H1 (cell line): Measurements from ENCODE around the gene ST6GALNAC3. TPM values are rescaled to one million over a fixed set of nuclear protein-coding genes. Genes with fewer than 3 reads are reported as not detected.

Experiments used
- CTCF ChIA-PET: fragments of 300-600 bp; sonication (Branson Sonifier 250); formaldehyde crosslinking; loops from one replicate; lab custom pipeline; 2021; ENCODE audit not compliant: partially characterized antibody; lab: Charles Lee
- POLR2A ChIA-PET: fragments of 300-600 bp; sonication (Branson Sonifier 250); formaldehyde crosslinking; loops from one replicate; lab custom pipeline; 2021; ENCODE audit warnings: inconsistent platforms; ENCODE audit not compliant: partially characterized antibody; lab: Charles Lee
- DNase-seq, 2 experiments: peaks; one replicate each; pipeline versions ENCODE4 v3.0.0 to v3.0.0-alpha.2; 2010 to 2022; ENCODE audit warnings: low spot score in 2 of 2, low read depth in 1 of 2, mixed read lengths in 1 of 2
- FAIRE-seq: peaks from 2 replicates; lab custom pipeline; 2011; peaks lifted over from hg19 to GRCh38; lab: Jason Lieb, UNC
- H2AFZ ChIP-seq: 2 replicates; pipeline ENCODE4 v1.8.1; 2012; ENCODE audit warnings: low read length, inconsistent platforms
- H2AK5ac ChIP-seq: 2 replicates; pipeline ENCODE4 v1.6.1; 2013; ENCODE audit warnings: low read depth, low read length
- H2BK120ac ChIP-seq: replicated peaks from 2 replicates; pipeline ENCODE3; 2013; ENCODE audit warnings: low read depth, low read length, inconsistent platforms
- H2BK12ac ChIP-seq: 2 replicates; pipeline ENCODE4 v1.6.1; 2013; ENCODE audit warnings: low read depth, low read length
- H2BK15ac ChIP-seq: 2 replicates; pipeline ENCODE4 v1.6.1; 2013; ENCODE audit warnings: low read length
- H2BK20ac ChIP-seq: 2 replicates; pipeline ENCODE4 v1.6.1; 2013; ENCODE audit warnings: low read length
- H2BK5ac ChIP-seq: 2 replicates; pipeline ENCODE4 v1.6.1; 2013; ENCODE audit warnings: low read depth, low read length
- H3K14ac ChIP-seq: 2 replicates; pipeline ENCODE4 v1.6.1; 2013; ENCODE audit warnings: inconsistent platforms; ENCODE audit not compliant: insufficient read length
- H3K18ac ChIP-seq: 2 replicates; pipeline ENCODE4 v1.6.1; 2013; ENCODE audit warnings: low read length; ENCODE audit errors: extremely low read depth
- H3K23ac ChIP-seq: 2 replicates; pipeline ENCODE4 v1.6.1; 2013; ENCODE audit warnings: inconsistent platforms; ENCODE audit not compliant: insufficient read length
- H3K23me2 ChIP-seq: 2 replicates; pipeline ENCODE4 v1.6.1; 2013; ENCODE audit warnings: low read depth, low read length
- H3K27ac ChIP-seq: 2 replicates; pipeline ENCODE4 v1.6.1; 2011; ENCODE audit warnings: low read depth, low read length, inconsistent platforms
- H3K27me3 ChIP-seq, 4 experiments: replicated peaks in 1 of 4; 1 replicate in 1 of 4; 2 replicates in 3 of 4; pipeline versions ENCODE4 v1.6.1 to v1.8.1; 2011 to 2013; ENCODE audit warnings: low read length in 3 of 4, mild to moderate bottlenecking in 3 of 4, inconsistent platforms in 2 of 4, mixed read lengths in 2 of 4, moderate library complexity in 1 of 4; ENCODE audit not compliant: control insufficient read depth in 3 of 4, insufficient read depth in 3 of 4; ENCODE audit errors: extremely low read depth in 1 of 4
- H3K36me3 ChIP-seq, 4 experiments: 2 replicates each; pipeline versions ENCODE4 v1.6.1 to v1.8.1; 2011 to 2013; ENCODE audit warnings: mild to moderate bottlenecking in 4 of 4, low read length in 3 of 4, moderate library complexity in 2 of 4, control low read depth in 1 of 4, inconsistent platforms in 1 of 4; ENCODE audit not compliant: insufficient read depth in 4 of 4, control insufficient read depth in 2 of 4
- H3K4ac ChIP-seq: replicated peaks from 2 replicates; pipeline ENCODE3; 2013; ENCODE audit warnings: low read length, low read depth, mixed read lengths, inconsistent platforms; ENCODE audit not compliant: insufficient read length
- H3K4me1 ChIP-seq, 4 experiments: replicated peaks in 1 of 4; 1 replicate in 1 of 4; 2 replicates in 3 of 4; pipeline versions ENCODE4 v1.6.1 to v1.8.1; 2011 to 2013; ENCODE audit warnings: low read length in 3 of 4, inconsistent platforms in 2 of 4, mixed read lengths in 1 of 4; ENCODE audit not compliant: insufficient read depth in 4 of 4, control insufficient read depth in 3 of 4
- H3K4me2 ChIP-seq, 2 experiments: 2 replicates each; pipeline versions ENCODE4 v1.6.1 to v1.8.1; 2011 to 2013; ENCODE audit warnings: low read depth in 2 of 2, low read length in 2 of 2, control low read depth in 1 of 2, inconsistent platforms in 1 of 2, mild to moderate bottlenecking in 1 of 2; ENCODE audit not compliant: insufficient read depth in 1 of 2
- H3K4me3 ChIP-seq, 4 experiments: fragments of 200-600, 300-600 bp in 1 of 4; sonication (generic), shearing (Covaris generic), sonication (Bioruptor Twin) in 1 of 4; 2 replicates each; pipeline versions ENCODE4 v1.5.1 to v1.8.1; 2011 to 2016; ENCODE audit warnings: low read length in 4 of 4, low read depth in 3 of 4, control low read depth in 2 of 4, inconsistent platforms in 2 of 4, mild to moderate bottlenecking in 2 of 4, mixed read lengths in 1 of 4, moderate library complexity in 1 of 4; ENCODE audit not compliant: insufficient read depth in 2 of 4; ENCODE audit errors: extremely low read depth in 1 of 4
- H3K56ac ChIP-seq: replicated peaks from 2 replicates; pipeline ENCODE3; 2013; ENCODE audit warnings: low read depth, mild to moderate bottlenecking, mixed read lengths, low read length, inconsistent platforms; ENCODE audit not compliant: insufficient read length
- H3K79me1 ChIP-seq: 2 replicates; pipeline ENCODE4 v1.6.1; 2013; ENCODE audit warnings: low read depth, low read length, control low read depth
- H3K79me2 ChIP-seq, 2 experiments: 2 replicates each; pipeline versions ENCODE4 v1.6.1 to v1.8.1; 2012 to 2013; ENCODE audit warnings: low read length in 2 of 2, mild to moderate bottlenecking in 2 of 2, inconsistent platforms in 1 of 2; ENCODE audit not compliant: insufficient read depth in 2 of 2, control insufficient read depth in 1 of 2
- H3K9ac ChIP-seq, 4 experiments: replicated peaks in 1 of 4; 1 replicate in 1 of 4; 2 replicates in 3 of 4; pipeline versions ENCODE4 v1.6.1 to v1.8.1; 2011 to 2013; ENCODE audit warnings: low read depth in 3 of 4, low read length in 3 of 4, control low read depth in 2 of 4, mild to moderate bottlenecking in 2 of 4, moderate library complexity in 2 of 4, inconsistent platforms in 1 of 4; ENCODE audit errors: extremely low read depth in 1 of 4
- H3K9me3 ChIP-seq, 2 experiments: 2 replicates each; pipeline versions ENCODE4 v1.6.1 to v1.8.1; 2012 to 2013; ENCODE audit warnings: mild to moderate bottlenecking in 2 of 2, moderate library complexity in 2 of 2, control low read depth in 1 of 2, inconsistent platforms in 1 of 2, low read depth in 1 of 2, low read length in 1 of 2, mixed read lengths in 1 of 2; ENCODE audit not compliant: insufficient read depth in 2 of 2
- H4K20me1 ChIP-seq, 2 experiments: replicated peaks in 1 of 2; 2 replicates each; pipeline versions ENCODE3 to v1.8.1; 2011 to 2013; ENCODE audit warnings: inconsistent platforms in 2 of 2, low read length in 2 of 2, mild to moderate bottlenecking in 1 of 2; ENCODE audit not compliant: insufficient read depth in 2 of 2, control insufficient read depth in 1 of 2
- H4K5ac ChIP-seq: 2 replicates; pipeline ENCODE4 v1.6.1; 2013; ENCODE audit warnings: low read length, low read depth, mixed read lengths, inconsistent platforms; ENCODE audit not compliant: insufficient read length
- H4K8ac ChIP-seq: 2 replicates; pipeline ENCODE4 v1.8.0; 2013; ENCODE audit warnings: mild to moderate bottlenecking, moderate library complexity, low read length, inconsistent platforms; ENCODE audit not compliant: insufficient read depth; ENCODE audit errors: extremely low read depth
- H4K91ac ChIP-seq: replicated peaks from 2 replicates; pipeline ENCODE3; 2013; ENCODE audit warnings: low read length, mixed read lengths, inconsistent platforms; ENCODE audit not compliant: insufficient read length
- CBX5 ChIP-seq: fragments of 300-800, 300-1000 bp; sonication (generic); IDR thresholded peaks from 2 replicates; pipeline ENCODE4 v1.7.1; 2016; ENCODE audit warnings: antibody characterized with exemption, low read length, low read depth
- CREB1 ChIP-seq: IDR thresholded peaks from 2 replicates; pipeline ENCODE4 v1.6.1; 2012; ENCODE audit warnings: inconsistent platforms
- EGR1 ChIP-seq: IDR thresholded peaks from 2 replicates; pipeline ENCODE4 v1.6.1; 2011; ENCODE audit warnings: low read depth, low read length, borderline replicate concordance
- EP300 ChIP-seq, 2 experiments: IDR thresholded peaks; 1 replicate in 1 of 2; 2 replicates in 1 of 2; pipeline ENCODE4 v1.6.1; 2011 to 2012; ENCODE audit warnings: low read depth in 2 of 2, low read length in 2 of 2, mild to moderate bottlenecking in 2 of 2, borderline replicate concordance in 1 of 2, inconsistent platforms in 1 of 2, moderate library complexity in 1 of 2
- EZH2 ChIP-seq: fragments of 200-600 bp; sonication (generic); IDR thresholded peaks from 2 replicates; pipeline ENCODE4 v1.7.1; 2012; ENCODE audit warnings: low read depth, mild to moderate bottlenecking, moderate library complexity, low read length, inconsistent platforms; ENCODE audit not compliant: severe bottlenecking
- FOSL1 ChIP-seq: IDR thresholded peaks from 2 replicates; pipeline ENCODE4 v1.6.1; 2011; ENCODE audit warnings: mild to moderate bottlenecking, low read depth, low read length, moderate library complexity; ENCODE audit not compliant: insufficient read depth
- GABPA ChIP-seq: IDR thresholded peaks from 2 replicates; pipeline ENCODE4 v1.6.1; 2011; ENCODE audit warnings: mild to moderate bottlenecking, low read length, moderate library complexity, borderline replicate concordance; ENCODE audit not compliant: insufficient read depth
- JUND ChIP-seq: IDR thresholded peaks from 2 replicates; pipeline ENCODE4 v1.6.1; 2011; ENCODE audit warnings: mild to moderate bottlenecking, improper control_type of control experiment, low read length
- KDM4A ChIP-seq: IDR thresholded peaks from one replicate; pipeline ENCODE4 v1.7.1; 2012; ENCODE audit warnings: low read depth, mild to moderate bottlenecking, moderate library complexity, low read length, inconsistent platforms; ENCODE audit not compliant: severe bottlenecking
- POLR2A ChIP-seq, 2 experiments: IDR thresholded peaks; 1 replicate in 1 of 2; 2 replicates in 1 of 2; pipeline ENCODE4 v1.6.1; 2011; ENCODE audit warnings: low read depth in 2 of 2, low read length in 2 of 2, mild to moderate bottlenecking in 2 of 2; ENCODE audit errors: control extremely low read depth in 1 of 2
- RBBP5 ChIP-seq: IDR thresholded peaks from 2 replicates; pipeline ENCODE4 v1.7.1; 2012; ENCODE audit warnings: low read depth, mild to moderate bottlenecking, inconsistent platforms, low read length, moderate library complexity, borderline replicate concordance
- SIRT6 ChIP-seq: IDR thresholded peaks from one replicate; pipeline ENCODE4 v1.7.1; 2012; ENCODE audit warnings: low read length, inconsistent platforms
- SIX5 ChIP-seq: IDR thresholded peaks from 2 replicates; pipeline ENCODE4 v1.6.1; 2011; ENCODE audit warnings: mild to moderate bottlenecking, low read depth, low read length
- TBP ChIP-seq: IDR thresholded peaks from 2 replicates; pipeline ENCODE4 v1.6.1; 2011; ENCODE audit warnings: low read depth, low read length, improper control_type of control experiment
- polyA plus RNA-seq, 7 experiments: library from polyadenylated mRNA; depleted of rRNA in 3 of 7; stranded (reverse) in 5 of 7; unstranded in 2 of 7; fragments of >200 nt in 5 of 7; fragments of 200-250 nt in 2 of 7; gene quantifications; 1 replicate in 5 of 7; 2 replicates in 1 of 7; 4 replicates in 1 of 7; pipeline versions ENCODE4 v1.2.1 to v1.2.3, GENCODE V29; 2011 to 2013; ENCODE audit warnings: missing spikeins in 2 of 7, mixed read lengths in 2 of 7
- total RNA-seq: library from RNA; stranded (reverse); fragmentation: NEBNext Ultra II Directional; extraction: Animal tissue kit (Norgen Biotek cat#: 25700); gene quantifications from 2 replicates; pipeline ENCODE4 v1.2.1, GENCODE V29; 2021
- TF ChIP-seq, protein P1 (sequence below): IDR thresholded peaks from 2 replicates; pipeline ENCODE4 v1.6.1; 2011; ENCODE audit warnings: low read length, improper control_type of control experiment

ST6GALNAC3 gene
- total and polyA plus RNA-seq, 2 of the 8 experiments (the other 6 are each of a cell fraction or from before 2014, with no cell fraction given) = 4.9 to 19.0 TPM

GRCh38 chr1:76433526-76433925 is 359.0 kb downstream of the ST6GALNAC3 start:
- no peak overlapping the region for H3K14ac ChIP-seq
- no peak overlapping the region for H4K91ac ChIP-seq
- H2AFZ ChIP-seq = no peak overlapping the region
- no peak overlapping the region for H2BK20ac ChIP-seq
- no peaks in the 10 kb centered on the region for H3K79me1 ChIP-seq
- no peak overlapping the region for H3K18ac ChIP-seq
- no peak overlapping the region for H3K4me3 ChIP-seq
- H4K5ac ChIP-seq = no peak overlapping the region
- no peak overlapping the region for H2AK5ac ChIP-seq
- H2BK5ac ChIP-seq = no peak overlapping the region
- H3K4me2 ChIP-seq = no peak overlapping the region
- FAIRE-seq (no peak), DNase-seq (no peak)
- H2BK15ac ChIP-seq = no peak overlapping the region
- TF ChIP-seq GABPA (no peak), POLR2A (IDR thresholded peaks at IDR 0.05; ENCODE audit: control extremely low read depth in 1 of 2, low read depth in 2 of 2, low read length in 2 of 2) (no peak), CREB1 (no peak), EP300 (IDR thresholded peaks at IDR 0.05; ENCODE audit: borderline replicate concordance in 1 of 2, low read depth in 2 of 2, low read length in 2 of 2) (no peak), CBX5 (no peak), JUND (no peak), KDM4A (no peak), FOSL1 (no peak), TBP (no peak), SIX5 (no peak), EGR1 (no peak), SIRT6 (no peak), EZH2 (no peak), RBBP5 (no peak)
- TF ChIP-seq, protein P1, sequence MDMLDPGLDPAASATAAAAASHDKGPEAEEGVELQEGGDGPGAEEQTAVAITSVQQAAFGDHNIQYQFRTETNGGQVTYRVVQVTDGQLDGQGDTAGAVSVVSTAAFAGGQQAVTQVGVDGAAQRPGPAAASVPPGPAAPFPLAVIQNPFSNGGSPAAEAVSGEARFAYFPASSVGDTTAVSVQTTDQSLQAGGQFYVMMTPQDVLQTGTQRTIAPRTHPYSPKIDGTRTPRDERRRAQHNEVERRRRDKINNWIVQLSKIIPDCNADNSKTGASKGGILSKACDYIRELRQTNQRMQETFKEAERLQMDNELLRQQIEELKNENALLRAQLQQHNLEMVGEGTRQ = no peak
- H3K79me2 ChIP-seq = no peaks in the 10 kb centered on the region
- POLR2A ChIA-PET = no interaction called here
- H4K8ac ChIP-seq = no peak overlapping the region
- H3K9me3 ChIP-seq = no peaks in the 10 kb centered on the region
- CTCF ChIA-PET = interaction anchor here (1.5 kb wide), 1 partner anchor 114 kb away, joined by 3 read pairs; no protein-coding TSS in a partner anchor
- H3K4me1 ChIP-seq = no peaks in the 10 kb centered on the region
- H2BK12ac ChIP-seq = no peak overlapping the region
- H3K23ac ChIP-seq = no peak overlapping the region
- no peak overlapping the region for H3K27ac ChIP-seq
- no peak overlapping the region for H3K4ac ChIP-seq
- H4K20me1 ChIP-seq = no peaks in the 10 kb centered on the region
- H3K27me3 ChIP-seq = no peaks in the 10 kb centered on the region
- no peaks in the 10 kb centered on the region for H3K36me3 ChIP-seq
- H3K56ac ChIP-seq = no peak overlapping the region
- H3K23me2 ChIP-seq = no peaks in the 10 kb centered on the region
- no peak overlapping the region for H3K9ac ChIP-seq
- H2BK120ac ChIP-seq = no peak overlapping the region
